Measurements from ENCODE around the gene TEPSIN.

Gene TEPSIN

GRCh38 chr17:81197409-81197795 is 41.5 kb downstream of the TEPSIN start:
- DNase-seq (ENCODE audit: low spot score), result no peak

- DNase-seq (ENCODE audit: low spot score), result no peak
Measured at GRCh38 chr17:81196505-81197408, 42.1 kb downstream of the TEPSIN start.

GRCh38 chr17:81195941-81196495 is 42.8 kb downstream of the TEPSIN start:
- DNase-seq (ENCODE audit: low spot score), result no peak

GRCh38 chr17:81194941-81195901 is 43.6 kb downstream of the TEPSIN start:
- DNase-seq (ENCODE audit: low spot score), result no peak

GRCh38 chr17:81194225-81194760 is 44.6 kb downstream of the TEPSIN start:
- DNase-seq (ENCODE audit: low spot score), result no peak

- no peak for DNase-seq (ENCODE audit: low spot score)
Measured at GRCh38 chr17:81193470-81194224, 45.2 kb downstream of the TEPSIN start.

- DNase-seq (ENCODE audit: low spot score), result no peak
Measured at GRCh38 chr17:81193051-81193410, 45.8 kb downstream of the TEPSIN start.

- DNase-seq (ENCODE audit: low spot score), result no peak
Measured at GRCh38 chr17:81192386-81193050, 46.3 kb downstream of the TEPSIN start.

- DNase-seq (ENCODE audit: low spot score), result no peak
Measured at GRCh38 chr17:81191646-81192045, 47.2 kb downstream of the TEPSIN start.

- no peak for DNase-seq (ENCODE audit: low spot score)
Measured at GRCh38 chr17:81191116-81191515, 47.7 kb downstream of the TEPSIN start.

- DNase-seq (ENCODE audit: low spot score), result no peak
Measured at GRCh38 chr17:81190591-81190990, 48.3 kb downstream of the TEPSIN start.

GRCh38 chr17:81189670-81190530 is 49.0 kb downstream of the TEPSIN start:
- peak; percentile 47 for DNase-seq (ENCODE audit: low spot score)

GRCh38 chr17:81189016-81189415 is 49.8 kb downstream of the TEPSIN start:
- no peak for DNase-seq (ENCODE audit: low spot score)

GRCh38 chr17:81188491-81188840 is 50.4 kb downstream of the TEPSIN start:
- DNase-seq (ENCODE audit: low spot score), result no peak

- DNase-seq (ENCODE audit: low spot score), result no peak
Measured at GRCh38 chr17:81187586-81188490, 51.0 kb downstream of the TEPSIN start.

- no peak for DNase-seq (ENCODE audit: low spot score)
Measured at GRCh38 chr17:81187120-81187519, 51.7 kb downstream of the TEPSIN start.

- no peak for DNase-seq (ENCODE audit: low spot score)
Measured at GRCh38 chr17:81186203-81186602, 52.7 kb downstream of the TEPSIN start.

- no peak for DNase-seq (ENCODE audit: low spot score)
Measured at GRCh38 chr17:81184555-81184954, 54.3 kb downstream of the TEPSIN start.

GRCh38 chr17:81183807-81184206 is 55.0 kb downstream of the TEPSIN start:
- DNase-seq (ENCODE audit: low spot score), result no peak
